ENCODE data around the gene M1AP.

M1AP gene

GRCh38 chr2:74648009-74648443 is at the start of gene M1AP:
Gene M1AP, minus strand, starts transcription at chr2:74648330. Its CDS starts 8,055 bp downstream, at chr2:74640275.
- peak; percentile 79 for DNase-seq (ENCODE audit: low spot score)

- DNase-seq (ENCODE audit: low spot score): no peak
Observed at GRCh38 chr2:74696829-74697228, 48.7 kb upstream of the M1AP start.

- DNase-seq (ENCODE audit: low spot score): no peak
Observed at GRCh38 chr2:74695663-74696062, 47.5 kb upstream of the M1AP start.

- no peak for DNase-seq (ENCODE audit: low spot score)
Observed at GRCh38 chr2:74694281-74694680, 46.2 kb upstream of the M1AP start.

- no peak for DNase-seq (ENCODE audit: low spot score)
Observed at GRCh38 chr2:74693668-74694067, 45.5 kb upstream of the M1AP start.

- no peak for DNase-seq (ENCODE audit: low spot score)
Observed at GRCh38 chr2:74693213-74693612, 45.1 kb upstream of the M1AP start.

- no peak for DNase-seq (ENCODE audit: low spot score)
Observed at GRCh38 chr2:74691929-74692328, 43.8 kb upstream of the M1AP start.

- peak; percentile 73 for DNase-seq (ENCODE audit: low spot score)
Observed at GRCh38 chr2:74690571-74690970, 42.4 kb upstream of the M1AP start.

GRCh38 chr2:74689671-74690070 is 41.5 kb upstream of the M1AP start:
- DNase-seq (ENCODE audit: low spot score): no peak

GRCh38 chr2:74688881-74689280 is 40.8 kb upstream of the M1AP start:
- DNase-seq (ENCODE audit: low spot score): no peak

GRCh38 chr2:74685408-74685807 is 37.3 kb upstream of the M1AP start:
- DNase-seq (ENCODE audit: low spot score): no peak

- DNase-seq (ENCODE audit: low spot score): no peak
Observed at GRCh38 chr2:74682501-74682900, 34.4 kb upstream of the M1AP start.

- no peak for DNase-seq (ENCODE audit: low spot score)
Observed at GRCh38 chr2:74679615-74680014, 31.5 kb upstream of the M1AP start.

GRCh38 chr2:74676331-74676730 is 28.2 kb upstream of the M1AP start:
- DNase-seq (ENCODE audit: low spot score): no peak

GRCh38 chr2:74675090-74675489 is 27.0 kb upstream of the M1AP start:
- DNase-seq (ENCODE audit: low spot score): peak; percentile 48

GRCh38 chr2:74673826-74674528 is 25.8 kb upstream of the M1AP start:
- no peak for DNase-seq (ENCODE audit: low spot score)

- no peak for DNase-seq (ENCODE audit: low spot score)
Observed at GRCh38 chr2:74671479-74671878, 23.3 kb upstream of the M1AP start.

- DNase-seq (ENCODE audit: low spot score): no peak
Observed at GRCh38 chr2:74670263-74670662, 22.1 kb upstream of the M1AP start.

GRCh38 chr2:74668087-74668486 is 20.0 kb upstream of the M1AP start:
- no peak for DNase-seq (ENCODE audit: low spot score)

- no peak for DNase-seq (ENCODE audit: low spot score)
Observed at GRCh38 chr2:74659462-74659861, 11.3 kb upstream of the M1AP start.

- no peak for DNase-seq (ENCODE audit: low spot score)
Observed at GRCh38 chr2:74658516-74658915, 10.4 kb upstream of the M1AP start.

- no peak for DNase-seq (ENCODE audit: low spot score)
Observed at GRCh38 chr2:74655579-74655978, 7.4 kb upstream of the M1AP start.

GRCh38 chr2:74653985-74654882 is 6.1 kb upstream of the M1AP start, which contains the start of gene SEMA4F:
Gene SEMA4F, plus strand, starts transcription at chr2:74654247. Its CDS starts 130 bp downstream, at chr2:74654377.
- peak; percentile 98 for DNase-seq (ENCODE audit: low spot score)

All from iPS-NIHi11 (cell line).